GM19438 (cell line): Measurements from ENCODE around the gene XCL2.
"Not testable (repeated sequence)": the region's sequence is repeated elsewhere in the genome, so short reads cannot be mapped to it uniquely, and the experiment has no call there.

ENCODE experiments used
- ATAC-seq: cut with Tn5 transposase; IDR thresholded peaks from one replicate; pipeline ENCODE4 v1.9.1; 2021; ENCODE audit warnings: low read depth; ENCODE audit not compliant: unreplicated experiment

The XCL2 gene

GRCh38 chr1:168561989-168562388 lies 18.2 kb upstream of the XCL2 start:
- ATAC-seq = no peak

- no peak for ATAC-seq
Measured at GRCh38 chr1:168560370-168560769, 16.6 kb upstream of the XCL2 start.

GRCh38 chr1:168556647-168557046 lies 12.8 kb upstream of the XCL2 start:
- ATAC-seq = no peak

GRCh38 chr1:168555508-168556046 lies 11.8 kb upstream of the XCL2 start:
- ATAC-seq = no peak

- ATAC-seq = no peak
Measured at GRCh38 chr1:168554603-168555483, 11.0 kb upstream of the XCL2 start.

- no peak for ATAC-seq
Measured at GRCh38 chr1:168553680-168554553, 10.1 kb upstream of the XCL2 start.

GRCh38 chr1:168552961-168553360 lies 9.2 kb upstream of the XCL2 start:
- ATAC-seq = no peak

- no peak for ATAC-seq
Measured at GRCh38 chr1:168551688-168552087, 7.9 kb upstream of the XCL2 start.

GRCh38 chr1:168550971-168551370 lies 7.2 kb upstream of the XCL2 start:
- no peak for ATAC-seq

GRCh38 chr1:168546553-168546895 lies 2.7 kb upstream of the XCL2 start:
- ATAC-seq = not testable (repeated sequence)

GRCh38 chr1:168545678-168546552 lies 2.1 kb upstream of the XCL2 start:
- ATAC-seq = not testable (repeated sequence)

- ATAC-seq = not testable (repeated sequence)
Measured at GRCh38 chr1:168542978-168543377, 819 bp downstream of the XCL2 start.

GRCh38 chr1:168540798-168541197 lies 3.0 kb downstream of the XCL2 start:
- not testable (repeated sequence) for ATAC-seq

GRCh38 chr1:168535536-168535935 lies 8.3 kb downstream of the XCL2 start:
- peak; percentile 98 for ATAC-seq

GRCh38 chr1:168531615-168532345 lies 12.0 kb downstream of the XCL2 start:
- no peak for ATAC-seq

GRCh38 chr1:168529518-168529917 lies 14.3 kb downstream of the XCL2 start:
- ATAC-seq = no peak

- ATAC-seq = no peak
Measured at GRCh38 chr1:168521401-168522000, 22.3 kb downstream of the XCL2 start.

GRCh38 chr1:168520832-168521231 lies 23.0 kb downstream of the XCL2 start:
- ATAC-seq = no peak

- no peak for ATAC-seq
Measured at GRCh38 chr1:168520052-168520751, 23.6 kb downstream of the XCL2 start.
